K562 (cell line): Measurements from ENCODE around the gene IRF8. TPM values are rescaled to one million over a fixed set of nuclear protein-coding genes. Genes with fewer than 3 reads are reported as not detected.

Experiments used
- ATAC-seq: fragments of 200-7000 bp; cut with Tn5 transposase; 3 replicates; pipeline ENCODE4 v1.9.1; 2020; ENCODE audit warnings: moderate library complexity
- BruUV-seq: library from RNA; stranded (reverse); fragments of 400-500 nt; replicated peaks from 2 replicates; lab custom pipeline; 2021; lab: Mats Ljungman, UMichigan
- CTCF ChIA-PET: fragments of 300-600 bp; formaldehyde crosslinking; extraction: SDS; loops from one replicate; lab custom pipeline; 2021; ENCODE audit warnings: low intra/inter-chr PET ratio; lab: Yijun Ruan, JAX
- POLR2A ChIA-PET: fragments of 300-600, 350-650 bp; sonication (Branson Sonifier 250); formaldehyde crosslinking; extraction: SDS; loops from one replicate; lab custom pipeline; 2021; ENCODE audit warnings: antibody characterized with exemption, inconsistent platforms; lab: Yijun Ruan, JAX
- DNase-seq, 4 experiments: peaks; one replicate each; pipeline versions ENCODE4 v3.0.0 to v3.0.0-alpha.2; 2011 to 2018; ENCODE audit warnings: low spot score in 3 of 4, mixed read lengths in 3 of 4; ENCODE audit errors: extremely low read depth in 1 of 4
- FAIRE-seq: peaks from 2 replicates; lab custom pipeline; 2011; peaks lifted over from hg19 to GRCh38; lab: Jason Lieb, UNC
- H2AFZ ChIP-seq: 2 replicates; pipeline ENCODE4 v1.6.0; 2011; ENCODE audit warnings: low read depth, low read length, control low read depth, inconsistent platforms
- H3K27ac ChIP-seq: fragments of 200-600 bp; 3 replicates; pipeline ENCODE4 v1.8.0; 2011; ENCODE audit warnings: low read depth, mild to moderate bottlenecking, control low read depth, inconsistent platforms, low read length, moderate library complexity, mixed read lengths; ENCODE audit errors: extremely low read depth
- H3K27me3 ChIP-seq, 2 experiments: fragments of 300-600 bp in 1 of 2; 2 replicates in 1 of 2; 3 replicates in 1 of 2; pipeline versions ENCODE4 v1.6.0 to v1.8.0; 2011; ENCODE audit warnings: inconsistent platforms in 2 of 2, low read length in 2 of 2, mild to moderate bottlenecking in 1 of 2, mixed read lengths in 1 of 2, moderate library complexity in 1 of 2; ENCODE audit not compliant: control insufficient read depth in 2 of 2, insufficient read depth in 2 of 2
- H3K36me3 ChIP-seq: fragments of 300-600 bp; 3 replicates; pipeline ENCODE4 v1.8.0; 2011; ENCODE audit warnings: mild to moderate bottlenecking, low read length, inconsistent platforms; ENCODE audit not compliant: control insufficient read depth, insufficient read depth
- H3K4me1 ChIP-seq, 2 experiments: fragments of 200-600 bp in 1 of 2; replicated peaks in 1 of 2; 2 replicates in 1 of 2; 3 replicates in 1 of 2; pipeline versions ENCODE4 v1.5.1 to v1.8.0; 2011; ENCODE audit warnings: inconsistent platforms in 2 of 2, low read length in 2 of 2, mild to moderate bottlenecking in 1 of 2, mixed read lengths in 1 of 2, moderate library complexity in 1 of 2; ENCODE audit not compliant: control insufficient read depth in 2 of 2, insufficient read depth in 2 of 2
- H3K4me2 ChIP-seq: 2 replicates; pipeline ENCODE4 v1.6.1; 2011; ENCODE audit warnings: low read length, control low read depth, inconsistent platforms, mixed read lengths; ENCODE audit not compliant: insufficient read depth
- H3K4me3 ChIP-seq: fragments of 200-600 bp; sonication (generic), shearing (Covaris generic); 2 replicates; pipeline ENCODE4 v1.5.1; 2016; ENCODE audit warnings: control low read depth, inconsistent platforms
- H3K79me2 ChIP-seq: fragments of 200-600 bp; 3 replicates; pipeline ENCODE4 v1.8.0; 2011; ENCODE audit warnings: low read length, inconsistent platforms; ENCODE audit not compliant: control insufficient read depth, insufficient read depth
- H3K9ac ChIP-seq, 2 experiments: 2 replicates each; pipeline versions ENCODE4 v1.6.0 to v1.6.1; 2011; ENCODE audit warnings: low read depth in 2 of 2, low read length in 2 of 2, control low read depth in 1 of 2, inconsistent platforms in 1 of 2, mild to moderate bottlenecking in 1 of 2, mixed read lengths in 1 of 2; ENCODE audit not compliant: insufficient read depth in 1 of 2
- H3K9me1 ChIP-seq: one replicate; pipeline ENCODE4 v1.6.0; 2011; ENCODE audit warnings: inconsistent platforms, mild to moderate bottlenecking, low read length, moderate library complexity; ENCODE audit not compliant: control insufficient read depth, insufficient read depth
- H3K9me3 ChIP-seq: replicated peaks from 2 replicates; pipeline ENCODE4 v1.5.1; 2011; ENCODE audit warnings: low read depth, low read length, inconsistent platforms; ENCODE audit not compliant: control insufficient read depth, insufficient read depth
- H4K20me1 ChIP-seq: replicated peaks from 2 replicates; pipeline ENCODE4 v1.6.1; 2011; ENCODE audit warnings: low read length, inconsistent platforms, mixed read lengths; ENCODE audit not compliant: control insufficient read depth, insufficient read depth
- FOXJ3 ChIP-seq: sonication (generic); formaldehyde crosslinking; IDR thresholded peaks from 2 replicates; pipeline ENCODE4 v1.4.0; 2020; ENCODE audit warnings: mild to moderate bottlenecking, missing genetic modification reagents
- FUS ChIP-seq: fragments of 200-400 bp; formaldehyde crosslinking; optimal IDR thresholded peaks from 2 replicates; pipeline ENCODE3; 2017; ENCODE audit warnings: low read depth, low read length
- KLF10 ChIP-seq: fragments of 250-450 bp; sonication (Bioruptor Pico); IDR thresholded peaks from 2 replicates; pipeline ENCODE4 v1.6.1; 2021; ENCODE audit warnings: matching md5 sums
- NELFE ChIP-seq: IDR thresholded peaks from 2 replicates; pipeline ENCODE4 v1.6.1; 2011; ENCODE audit warnings: mild to moderate bottlenecking; ENCODE audit not compliant: insufficient read depth, insufficient read length
- NR2F6 ChIP-seq: fragments of 450-650 bp; formaldehyde crosslinking; IDR thresholded peaks from 2 replicates; pipeline ENCODE4 v1.4.0; 2020; ENCODE audit warnings: mild to moderate bottlenecking
- PTTG1 ChIP-seq: fragments of 450-650 bp; IDR thresholded peaks from 2 replicates; pipeline ENCODE4 v1.6.1; 2016; ENCODE audit warnings: low read depth, mild to moderate bottlenecking, missing genetic modification characterization, missing compliant biosample characterization
- RBM34 ChIP-seq: fragments of 200-400 bp; formaldehyde crosslinking; IDR thresholded peaks from 2 replicates; pipeline ENCODE4 v1.6.1; 2018; ENCODE audit warnings: low read length, borderline replicate concordance; ENCODE audit not compliant: insufficient read depth
- SMC3 ChIP-seq: conservative IDR thresholded peaks from 2 replicates; pipeline ENCODE4 v1.6.1; 2011; ENCODE audit warnings: low read depth, low read length, improper control_type of control experiment; ENCODE audit not compliant: insufficient read depth
- SPI1 ChIP-seq: IDR thresholded peaks from 2 replicates; pipeline ENCODE4 v1.6.1; 2011; ENCODE audit warnings: low read depth, low read length, control low read depth, borderline replicate concordance
- SRSF7 ChIP-seq: fragments of 200-400 bp; formaldehyde crosslinking; optimal IDR thresholded peaks from 2 replicates; pipeline ENCODE3; 2017; ENCODE audit warnings: mild to moderate bottlenecking, low read depth, low read length
- ZFPM2 ChIP-seq: fragments of 250-450 bp; sonication (Bioruptor Pico); IDR thresholded peaks from 2 replicates; pipeline ENCODE4 v1.5.1; 2022; ENCODE audit warnings: mild to moderate bottlenecking
- WGBS: fragments of 100-300 bp; shearing (Covaris generic); methylation state at CpG from one replicate; pipeline ENCODE4 v1.1.6; 2016; ENCODE audit warnings: low coverage, mixed read lengths; ENCODE audit not compliant: insufficient coverage; ENCODE audit errors: missing lambda C conversion rate; 5-methylcytosine and 5-hydroxymethylcytosine counted together
- in situ Hi-C: fragments of 300-500 bp; cut with MboI; formaldehyde crosslinking; loops from 4 replicates; pipeline ENCODE4 v1.15.0; 2018; ENCODE audit warnings: inconsistent platforms, mixed read lengths
- intact Hi-C: fragments of 100-400 bp; cut with micrococcal nuclease; formaldehyde crosslinking; loops from 2 replicates; pipeline ENCODE4 v1.14.2; 2022
- polyA plus RNA-seq, 8 experiments: library from polyadenylated mRNA; depleted of rRNA in 4 of 8; stranded (reverse) in 5 of 8; unstranded in 3 of 8; fragments of >200 nt; fragmentation: Nextera tagmentation in 2 of 8; fragmentation: Illumina TruSeq in 1 of 8; extraction: Ambion mirVana in 2 of 8; extraction: Trizol in 1 of 8; gene quantifications; 2 replicates each; pipeline versions ENCODE4 v1.2.1 to v1.2.3, GENCODE V29; 2011 to 2014; ENCODE audit warnings: inconsistent platforms in 1 of 8, missing spikeins in 1 of 8
- total RNA-seq, 7 experiments: library from RNA; depleted of rRNA in 6 of 7; stranded (reverse); fragments of >200 nt in 6 of 7; fragmentation: Illumina TruSeq in 2 of 7; extraction: Trizol in 2 of 7; gene quantifications; 2 replicates each; pipeline versions ENCODE4 v1.2.1 to v1.2.3, GENCODE V29; 2011 to 2021; ENCODE audit warnings: low replicate concordance in 1 of 7
- TF ChIP-seq, protein P1 (sequence below): fragments of 450-650 bp; IDR thresholded peaks from 2 replicates; pipeline ENCODE4 v1.6.1; 2016; ENCODE audit warnings: missing biosample characterization, missing genetic modification characterization
- TF ChIP-seq, protein P2 (sequence below): fragments of 450-650 bp; conservative IDR thresholded peaks from 2 replicates; pipeline ENCODE4 v1.6.1; 2016; ENCODE audit warnings: missing genetic modification characterization, low read depth, mild to moderate bottlenecking, missing compliant biosample characterization, moderate library complexity
- TF ChIP-seq, protein P3 (sequence below): fragments of 250-450 bp; sonication (Bioruptor Pico); IDR thresholded peaks from 2 replicates; pipeline ENCODE4 v1.9.0; 2021; ENCODE audit warnings: mild to moderate bottlenecking
- TF ChIP-seq, protein P4 (sequence below), 2 experiments: IDR thresholded peaks in 1 of 2; conservative IDR thresholded peaks in 1 of 2; 2 replicates each; pipeline ENCODE4 v1.6.1; 2016; ENCODE audit warnings: low read depth in 2 of 2, mild to moderate bottlenecking in 1 of 2, missing compliant biosample characterization in 1 of 2, missing genetic modification characterization in 1 of 2, moderate library complexity in 1 of 2

Gene IRF8
- total and polyA plus RNA-seq, 9 of the 15 experiments (the other 6 are each of a cell fraction or from before 2014, with no cell fraction given), result 0.01 to 0.98 TPM; not detected in 7

DNA sequence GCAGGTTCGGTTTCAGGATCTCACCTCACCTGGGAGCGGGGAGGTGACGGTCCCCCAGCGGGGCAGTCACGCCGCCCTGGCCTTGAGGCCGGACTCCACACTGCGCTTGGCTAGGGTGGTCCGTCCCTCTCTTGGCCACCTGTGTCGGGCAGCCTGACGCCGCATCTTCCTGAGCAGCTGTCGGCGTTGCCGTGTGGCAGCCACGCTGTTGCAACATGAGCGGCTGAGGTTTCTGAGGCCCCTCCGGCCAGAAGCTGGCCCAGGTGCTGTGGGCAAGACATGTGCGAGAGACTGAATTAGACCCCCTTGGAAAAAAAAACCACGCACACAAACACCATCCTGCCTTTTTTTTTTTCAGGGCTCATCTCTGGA lies 49.2 kb downstream of the IRF8 start (continued):
- TF ChIP-seq, protein P1, sequence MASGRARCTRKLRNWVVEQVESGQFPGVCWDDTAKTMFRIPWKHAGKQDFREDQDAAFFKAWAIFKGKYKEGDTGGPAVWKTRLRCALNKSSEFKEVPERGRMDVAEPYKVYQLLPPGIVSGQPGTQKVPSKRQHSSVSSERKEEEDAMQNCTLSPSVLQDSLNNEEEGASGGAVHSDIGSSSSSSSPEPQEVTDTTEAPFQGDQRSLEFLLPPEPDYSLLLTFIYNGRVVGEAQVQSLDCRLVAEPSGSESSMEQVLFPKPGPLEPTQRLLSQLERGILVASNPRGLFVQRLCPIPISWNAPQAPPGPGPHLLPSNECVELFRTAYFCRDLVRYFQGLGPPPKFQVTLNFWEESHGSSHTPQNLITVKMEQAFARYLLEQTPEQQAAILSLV (tag), result no peak

DNA sequence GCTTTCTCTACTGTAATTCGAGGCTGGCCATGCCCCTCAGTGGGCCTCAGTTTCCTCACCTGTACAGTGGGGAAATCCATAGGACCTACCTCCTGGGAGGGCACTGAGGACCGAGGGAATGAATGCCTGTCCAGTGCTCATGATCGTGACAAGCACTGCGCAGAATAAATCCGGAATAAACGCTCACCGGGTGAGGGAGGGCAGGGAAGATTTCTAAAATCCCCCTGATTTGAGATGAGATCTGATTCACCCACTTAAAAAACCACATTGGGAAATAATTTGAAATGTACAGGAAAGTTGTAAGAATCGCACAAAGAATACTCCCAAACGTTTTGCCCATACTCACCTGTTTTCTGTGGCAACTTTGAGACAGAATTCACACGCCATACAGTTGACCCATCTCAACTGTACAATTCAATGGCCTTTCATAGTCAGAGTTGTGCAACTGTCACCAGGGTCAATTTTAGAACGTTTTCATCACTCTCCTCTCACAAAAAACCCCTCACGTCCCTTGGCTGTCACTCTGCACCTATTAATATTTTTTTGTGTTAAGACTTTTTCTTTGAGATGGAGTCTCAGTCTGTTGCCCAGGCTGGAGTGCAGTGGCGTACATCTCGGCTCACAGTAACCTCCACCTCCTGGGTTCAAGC lies 49.8 kb downstream of the IRF8 start:
- Histone ChIP-seq H3K27me3 (peaks cover 41 to 80% of the 10 kb centered on the region in 2 experiments; a peak in 4 of 5 replicates), H3K4me2 (no peak overlapping the region), H3K9ac (no peak overlapping the region), H3K79me2 (no peaks in the 10 kb centered on the region), H3K9me3 (no peaks in the 10 kb centered on the region), H3K36me3 (no peaks in the 10 kb centered on the region), H3K4me1 (peaks cover 0 to 4% of the 10 kb centered on the region in 2 experiments; a peak in 1 of 5 replicates), H3K27ac (no peak overlapping the region), H3K9me1 (no peaks in the 10 kb centered on the region), H4K20me1 (peaks cover 13% of the 10 kb centered on the region; the same call in 1 of the 2 replicates), H3K4me3 (no peak overlapping the region), H2AFZ (no peak overlapping the region)
- no peak for TF ChIP-seq FOXJ3
- no peak for TF ChIP-seq SRSF7
- TF ChIP-seq ZFPM2 (CRISPR knock-in tag), result no peak
- TF ChIP-seq, protein P2, sequence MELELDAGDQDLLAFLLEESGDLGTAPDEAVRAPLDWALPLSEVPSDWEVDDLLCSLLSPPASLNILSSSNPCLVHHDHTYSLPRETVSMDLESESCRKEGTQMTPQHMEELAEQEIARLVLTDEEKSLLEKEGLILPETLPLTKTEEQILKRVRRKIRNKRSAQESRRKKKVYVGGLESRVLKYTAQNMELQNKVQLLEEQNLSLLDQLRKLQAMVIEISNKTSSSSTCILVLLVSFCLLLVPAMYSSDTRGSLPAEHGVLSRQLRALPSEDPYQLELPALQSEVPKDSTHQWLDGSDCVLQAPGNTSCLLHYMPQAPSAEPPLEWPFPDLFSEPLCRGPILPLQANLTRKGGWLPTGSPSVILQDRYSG, result no peak
- TF ChIP-seq SPI1, result no peak
- no peak for TF ChIP-seq SMC3
- TF ChIP-seq FUS, result no peak
- no peak for TF ChIP-seq KLF10 (CRISPR knock-in tag)
- TF ChIP-seq NR2F6, result no peak
- TF ChIP-seq RBM34, result no peak
- TF ChIP-seq NELFE, result no peak
- TF ChIP-seq, protein P3, sequence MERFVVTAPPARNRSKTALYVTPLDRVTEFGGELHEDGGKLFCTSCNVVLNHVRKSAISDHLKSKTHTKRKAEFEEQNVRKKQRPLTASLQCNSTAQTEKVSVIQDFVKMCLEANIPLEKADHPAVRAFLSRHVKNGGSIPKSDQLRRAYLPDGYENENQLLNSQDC, result no peak
- TF ChIP-seq, protein P4, sequence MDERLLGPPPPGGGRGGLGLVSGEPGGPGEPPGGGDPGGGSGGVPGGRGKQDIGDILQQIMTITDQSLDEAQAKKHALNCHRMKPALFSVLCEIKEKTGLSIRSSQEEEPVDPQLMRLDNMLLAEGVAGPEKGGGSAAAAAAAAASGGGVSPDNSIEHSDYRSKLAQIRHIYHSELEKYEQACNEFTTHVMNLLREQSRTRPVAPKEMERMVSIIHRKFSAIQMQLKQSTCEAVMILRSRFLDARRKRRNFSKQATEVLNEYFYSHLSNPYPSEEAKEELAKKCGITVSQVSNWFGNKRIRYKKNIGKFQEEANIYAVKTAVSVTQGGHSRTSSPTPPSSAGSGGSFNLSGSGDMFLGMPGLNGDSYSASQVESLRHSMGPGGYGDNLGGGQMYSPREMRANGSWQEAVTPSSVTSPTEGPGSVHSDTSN (CRISPR knock-in tag; IDR thresholded peaks at IDR 0.05; ENCODE audit: low read depth), result no peak
- TF ChIP-seq, protein P4 (tag; conservative IDR thresholded peaks at IDR 0.05; ENCODE audit: low read depth), result no peak
- no peak for TF ChIP-seq PTTG1 (tag)
- no peak for ATAC-seq
- intact Hi-C loops (no loop called here), in situ Hi-C loops (no loop called here)
- 3% methylated on average over 14 of the region's 14 CpGs for WGBS
- BruUV-seq, result no TSS peak
- POLR2A ChIA-PET, result no interaction called here
- no peak for DNase-seq
- FAIRE-seq, result no peak
- CTCF ChIA-PET, result no interaction called here
